ENCODE measurements around the gene ANGPT4.

DNA sequence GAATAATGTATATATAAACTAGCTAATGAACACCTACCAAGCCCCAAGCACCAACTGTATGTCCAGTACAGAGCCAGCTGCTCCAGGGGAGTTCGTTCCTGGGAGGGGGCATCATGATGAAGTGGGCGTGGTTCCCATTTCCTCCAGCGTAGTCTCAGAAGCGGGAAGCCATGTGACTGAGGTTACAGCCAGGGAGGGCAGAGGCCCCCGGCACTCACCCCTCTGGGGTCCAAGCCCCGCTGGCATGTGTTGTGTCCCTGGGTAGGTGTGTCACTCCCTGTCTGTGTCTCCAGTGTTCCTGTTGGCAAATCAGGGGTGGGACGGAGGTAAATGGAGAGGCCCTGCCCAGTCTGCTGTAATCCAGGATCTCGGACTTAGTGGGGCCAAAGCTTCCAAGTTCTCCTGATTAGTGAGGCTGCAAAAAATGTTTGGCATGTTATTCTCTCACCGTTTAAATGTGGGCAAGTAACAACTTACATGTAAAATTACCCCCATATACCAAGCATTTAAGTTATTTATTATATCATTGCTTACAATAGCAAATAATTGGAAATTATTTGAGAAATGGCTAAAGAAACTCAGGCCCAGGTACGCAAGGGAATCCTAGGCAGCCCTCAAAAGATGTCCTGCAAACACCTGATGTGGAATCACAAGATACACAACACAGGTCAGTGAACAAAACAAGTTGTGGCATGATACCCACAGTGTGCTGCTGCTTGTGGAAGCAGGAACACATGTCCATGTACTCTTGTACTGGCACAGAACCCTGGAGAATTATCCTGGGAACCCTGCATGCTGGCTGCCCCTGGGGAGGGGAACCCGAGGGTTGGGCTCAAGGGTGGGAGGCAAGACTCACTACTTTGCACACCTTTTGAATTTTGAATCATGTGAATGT lies 60.4 kb downstream of the ANGPT4 start:
- TF ChIP-seq, protein P1, sequence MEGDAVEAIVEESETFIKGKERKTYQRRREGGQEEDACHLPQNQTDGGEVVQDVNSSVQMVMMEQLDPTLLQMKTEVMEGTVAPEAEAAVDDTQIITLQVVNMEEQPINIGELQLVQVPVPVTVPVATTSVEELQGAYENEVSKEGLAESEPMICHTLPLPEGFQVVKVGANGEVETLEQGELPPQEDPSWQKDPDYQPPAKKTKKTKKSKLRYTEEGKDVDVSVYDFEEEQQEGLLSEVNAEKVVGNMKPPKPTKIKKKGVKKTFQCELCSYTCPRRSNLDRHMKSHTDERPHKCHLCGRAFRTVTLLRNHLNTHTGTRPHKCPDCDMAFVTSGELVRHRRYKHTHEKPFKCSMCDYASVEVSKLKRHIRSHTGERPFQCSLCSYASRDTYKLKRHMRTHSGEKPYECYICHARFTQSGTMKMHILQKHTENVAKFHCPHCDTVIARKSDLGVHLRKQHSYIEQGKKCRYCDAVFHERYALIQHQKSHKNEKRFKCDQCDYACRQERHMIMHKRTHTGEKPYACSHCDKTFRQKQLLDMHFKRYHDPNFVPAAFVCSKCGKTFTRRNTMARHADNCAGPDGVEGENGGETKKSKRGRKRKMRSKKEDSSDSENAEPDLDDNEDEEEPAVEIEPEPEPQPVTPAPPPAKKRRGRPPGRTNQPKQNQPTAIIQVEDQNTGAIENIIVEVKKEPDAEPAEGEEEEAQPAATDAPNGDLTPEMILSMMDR (IDR thresholded peaks at IDR 0.05; ENCODE audit: low read length): no peak
- no peak for TF ChIP-seq EZH2 (IDR thresholded peaks at IDR 0.05; ENCODE audit: borderline replicate concordance, low read length)

Measured in OCI-LY1 (cell line).